HG03097 (cell line): ENCODE data around the gene AGAP1.

Experiments used
- ATAC-seq: cut with Tn5 transposase; IDR thresholded peaks from one replicate; pipeline ENCODE4 v1.9.1; 2021; ENCODE audit not compliant: unreplicated experiment, low FRiP score

The AGAP1 gene

GRCh38 chr2:236167297-236168109 is 673.7 kb downstream of the AGAP1 start:
- no peak for ATAC-seq

GRCh38 chr2:236168110-236169080 is 674.6 kb downstream of the AGAP1 start, which contains the start of gene GBX2:
Gene GBX2 (minus strand): TSS chr2:236168386. CDS start chr2:236167971, 415 bp downstream.
- no peak for ATAC-seq

GRCh38 chr2:236169151-236169721 is 675.4 kb downstream of the AGAP1 start:
- no peak for ATAC-seq

GRCh38 chr2:236169741-236170589 is 676.1 kb downstream of the AGAP1 start:
- ATAC-seq = no peak

GRCh38 chr2:236170590-236171165 is 676.8 kb downstream of the AGAP1 start:
- no peak for ATAC-seq

GRCh38 chr2:236171181-236171679 is 677.4 kb downstream of the AGAP1 start:
- ATAC-seq = no peak

- ATAC-seq = no peak
These were observed 677.9 kb downstream of the AGAP1 start for GRCh38 chr2:236171680-236172254.

GRCh38 chr2:236172255-236173035 is 678.6 kb downstream of the AGAP1 start:
- ATAC-seq = no peak

GRCh38 chr2:236173036-236173728 is 679.3 kb downstream of the AGAP1 start:
- ATAC-seq = no peak

GRCh38 chr2:236173729-236174607 is 680.1 kb downstream of the AGAP1 start:
- no peak for ATAC-seq

- ATAC-seq = no peak
These were observed 681.8 kb downstream of the AGAP1 start for GRCh38 chr2:236175548-236176150.

GRCh38 chr2:236176417-236176816 is 682.6 kb downstream of the AGAP1 start:
- no peak for ATAC-seq

- ATAC-seq = no peak
These were observed 683.1 kb downstream of the AGAP1 start for GRCh38 chr2:236176951-236177350.

GRCh38 chr2:236177604-236177966 is 683.7 kb downstream of the AGAP1 start:
- no peak for ATAC-seq

- no peak for ATAC-seq
These were observed 684.4 kb downstream of the AGAP1 start for GRCh38 chr2:236177967-236178889.

GRCh38 chr2:236178890-236179235 is 685.0 kb downstream of the AGAP1 start:
- no peak for ATAC-seq
